ENCODE measurements around the gene PRODH2.
A peak's percentile ranks its signal among the peaks of the same experiment; 100 is the strongest.

Gene PRODH2

DNA sequence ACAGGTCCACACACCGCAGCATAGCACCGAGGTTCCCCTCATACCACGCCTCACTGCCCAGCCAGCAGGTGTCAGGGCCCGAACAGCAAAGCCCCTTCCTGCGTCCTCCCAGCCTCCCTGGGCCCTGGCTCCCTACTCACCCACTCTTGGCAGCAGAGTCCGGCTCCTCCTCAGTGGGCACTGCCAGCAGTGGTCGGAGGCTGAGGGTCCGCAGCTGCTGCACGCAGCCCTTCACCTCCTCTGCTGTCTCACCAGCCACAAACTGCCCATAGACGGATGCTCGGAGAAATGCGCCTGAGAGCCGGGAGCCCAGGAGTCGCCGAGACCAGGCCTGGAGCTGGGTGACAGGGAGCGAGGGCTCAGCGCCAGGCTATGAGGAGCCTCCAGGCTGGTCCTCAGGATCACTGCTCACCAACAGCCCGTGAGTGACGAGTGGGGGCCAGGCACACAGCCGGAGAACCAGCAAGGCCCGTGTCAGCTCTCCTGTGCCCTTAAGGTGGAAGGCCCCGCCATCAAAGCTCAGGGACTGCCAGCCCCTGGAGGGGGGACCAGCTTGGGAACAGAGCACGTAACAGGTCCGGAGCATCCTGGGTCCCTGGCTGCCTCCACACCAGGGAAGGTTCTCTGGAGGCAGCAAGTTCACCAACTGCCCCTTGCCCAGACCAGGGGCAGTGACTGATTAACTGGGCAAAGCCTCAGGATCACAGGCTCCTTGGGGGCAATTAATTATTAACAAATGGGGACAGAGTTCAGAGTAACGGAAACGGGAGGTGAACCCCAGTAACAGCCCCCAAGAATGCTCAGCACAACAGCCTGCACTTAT lies at the start of gene PRODH2:
Gene PRODH2 (minus strand): TSS at position 626 of the 823 bp plus-strand sequence. CDS start 40 bp downstream, at position 586.
- DNase-seq: no peak

- no peak for DNase-seq
Measured at GRCh38 chr19:35861640-35862160, 49.1 kb upstream of the PRODH2 start.

GRCh38 chr19:35860818-35861639 lies 48.4 kb upstream of the PRODH2 start:
- DNase-seq: no peak

- DNase-seq: no peak
Measured at GRCh38 chr19:35860436-35860817, 47.8 kb upstream of the PRODH2 start.

GRCh38 chr19:35859414-35859813 lies 46.8 kb upstream of the PRODH2 start:
- no peak for DNase-seq

GRCh38 chr19:35858311-35858710 lies 45.7 kb upstream of the PRODH2 start:
- no peak for DNase-seq

- no peak for DNase-seq
Measured at GRCh38 chr19:35856546-35857149, 44.0 kb upstream of the PRODH2 start, which contains the start of gene KIRREL2. Gene KIRREL2 (plus strand): TSS chr19:35856911. CDS start chr19:35857120, 209 bp downstream.

- DNase-seq: no peak
Measured at GRCh38 chr19:35853038-35853756, 40.6 kb upstream of the PRODH2 start.

DNA sequence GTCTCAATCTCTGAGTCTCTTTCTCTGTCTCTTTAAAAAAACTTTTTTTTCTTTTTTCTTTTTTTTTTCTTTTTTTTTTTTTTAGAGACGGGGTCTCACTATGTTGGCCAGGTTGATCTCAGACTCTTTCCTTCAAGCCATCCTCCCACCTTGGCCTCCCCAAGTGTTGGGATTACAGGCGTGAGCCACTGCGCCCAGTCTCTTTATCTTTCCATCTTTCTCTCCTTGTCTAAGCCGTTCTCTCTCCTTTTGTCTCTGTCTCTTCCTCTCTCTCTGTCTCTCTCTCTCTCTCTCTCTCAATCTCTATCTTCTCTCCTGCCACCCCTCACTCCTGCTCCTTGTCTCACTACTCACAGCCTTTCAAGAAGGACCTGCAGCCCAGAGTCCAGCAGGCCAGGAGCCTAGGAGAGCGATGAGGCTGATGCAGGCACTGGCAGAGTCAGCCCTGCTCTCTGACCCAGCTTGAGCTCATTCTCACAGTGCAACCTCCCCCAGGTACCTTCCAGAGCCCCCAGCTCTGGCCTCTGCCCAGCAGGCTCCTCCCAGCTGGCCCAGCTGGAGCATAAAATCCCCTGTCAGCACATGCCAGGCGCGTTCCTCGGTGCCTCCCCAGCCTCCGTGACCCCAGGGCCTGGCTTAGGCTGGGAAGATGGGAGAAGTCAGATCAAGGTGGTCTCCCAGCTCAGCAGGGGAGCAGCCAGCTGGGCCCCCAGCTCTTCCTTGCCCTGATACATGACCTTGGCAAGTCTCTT lies 39.6 kb upstream of the PRODH2 start, which contains the start of gene NPHS1:
Gene NPHS1 (minus strand): TSS at position 476 of the 752 bp plus-strand sequence. CDS start 667 bp downstream, outside the sequence.
- no peak for DNase-seq

- no peak for DNase-seq
Measured at GRCh38 chr19:35851213-35852028, 38.8 kb upstream of the PRODH2 start.

GRCh38 chr19:35848919-35849505 lies 36.4 kb upstream of the PRODH2 start:
- no peak for DNase-seq

GRCh38 chr19:35848486-35848885 lies 35.8 kb upstream of the PRODH2 start:
- DNase-seq: no peak

DNA sequence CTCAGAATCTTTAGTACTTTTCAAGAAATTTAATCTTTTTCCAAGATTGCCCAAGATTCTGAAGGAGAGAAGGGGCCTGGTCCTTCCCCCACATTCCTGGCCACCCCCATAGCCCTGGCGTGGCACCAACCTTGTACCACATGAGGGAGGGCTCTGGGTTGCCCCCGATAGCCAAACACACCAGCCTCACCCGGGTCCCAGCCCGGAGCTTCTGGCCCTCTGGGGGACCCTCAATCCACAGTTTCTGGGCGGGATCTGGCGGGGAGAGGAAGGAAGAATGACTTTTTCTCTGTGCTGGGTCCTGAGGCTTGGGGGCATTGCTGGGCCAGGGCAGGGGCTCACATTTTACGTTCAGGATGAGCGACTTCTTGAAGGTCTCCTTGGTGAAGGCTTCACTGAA lies 35.3 kb upstream of the PRODH2 start:
- no peak for DNase-seq

- no peak for DNase-seq
Measured at GRCh38 chr19:35846038-35846668, 33.5 kb upstream of the PRODH2 start.

DNA sequence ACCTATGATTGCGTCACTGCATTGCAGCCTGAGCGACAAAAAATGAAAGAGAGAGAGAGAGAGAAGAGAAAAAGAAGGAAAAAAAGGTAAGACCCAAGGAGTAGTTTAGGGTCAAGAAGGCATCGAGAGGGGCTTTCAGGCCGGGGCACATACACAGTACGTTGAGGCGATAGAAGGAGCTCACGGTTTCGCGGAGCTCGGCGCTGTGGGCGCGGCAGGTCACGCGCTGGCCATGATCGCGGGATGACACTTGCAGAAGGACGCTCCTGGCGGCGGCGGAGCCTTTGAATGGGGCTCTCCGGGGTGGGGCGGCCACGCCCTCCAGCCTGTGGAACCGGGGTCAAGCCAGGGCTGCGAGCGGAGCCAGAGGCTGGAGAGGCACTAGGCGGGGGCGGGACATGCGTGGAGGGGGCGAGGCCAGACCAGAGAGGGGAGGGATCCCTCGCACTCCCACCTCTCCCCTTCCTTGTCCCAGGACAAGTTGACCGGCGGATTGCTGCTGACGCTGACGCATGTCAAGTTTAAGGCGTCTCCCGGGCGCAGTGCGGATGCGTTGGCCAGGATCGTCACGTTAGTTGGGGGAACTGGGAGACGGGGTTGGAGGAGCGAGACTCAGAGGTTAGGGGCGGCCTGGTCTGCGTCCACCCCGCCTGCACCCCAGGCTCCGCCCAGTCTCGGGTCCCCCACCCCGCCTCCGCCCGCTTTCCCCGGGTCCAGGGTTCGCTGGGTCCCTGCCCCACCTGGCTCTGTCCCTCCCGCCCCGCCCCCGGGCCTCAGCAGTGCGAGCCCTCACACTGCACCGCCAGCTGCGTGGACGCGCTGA lies 32.8 kb upstream of the PRODH2 start:
- DNase-seq: peak; percentile 20

GRCh38 chr19:35844482-35845214 lies 32.0 kb upstream of the PRODH2 start:
- no peak for DNase-seq

- no peak for DNase-seq
Measured at GRCh38 chr19:35843676-35844481, 31.2 kb upstream of the PRODH2 start.
